HUES64 (cell line): ENCODE results near the gene EYA4.

Experiments used
- H3K27ac ChIP-seq: 2 replicates; pipeline ENCODE4 v1.7.0; 2013; ENCODE audit warnings: low read depth, low read length, inconsistent platforms
- H3K27me3 ChIP-seq: 2 replicates; pipeline ENCODE4 v1.6.1; 2013; ENCODE audit warnings: mild to moderate bottlenecking, low read length; ENCODE audit not compliant: insufficient read depth
- H3K36me3 ChIP-seq: 2 replicates; pipeline ENCODE4 v1.6.1; 2013; ENCODE audit warnings: mild to moderate bottlenecking, low read length; ENCODE audit not compliant: insufficient read depth
- H3K4me1 ChIP-seq: 2 replicates; pipeline ENCODE4 v1.6.1; 2013; ENCODE audit warnings: mild to moderate bottlenecking, low read length, moderate library complexity; ENCODE audit not compliant: insufficient read depth
- H3K4me3 ChIP-seq: 2 replicates; pipeline ENCODE4 v1.5.1; 2013; ENCODE audit warnings: mild to moderate bottlenecking, low read length, moderate library complexity
- H3K9ac ChIP-seq: 2 replicates; pipeline ENCODE4 v1.6.1; 2013; ENCODE audit warnings: mild to moderate bottlenecking, low read depth, low read length
- H3K9me3 ChIP-seq: 2 replicates; pipeline ENCODE4 v1.6.1; 2013; ENCODE audit warnings: low read depth, low read length; ENCODE audit not compliant: insufficient read depth
- WGBS: fragments of 150-250, 120-280 bp; methylation state at CpG from one replicate; pipeline ENCODE4 v1.1.7; 2013; ENCODE audit warnings: missing lambda C conversion rate; 5-methylcytosine and 5-hydroxymethylcytosine counted together

The EYA4 gene

GRCh38 chr6:133528566-133528965, 287.4 kb downstream of the EYA4 start:
- Histone ChIP-seq H3K36me3 (no peaks in the 10 kb centered on the region), H3K4me1 (0 out of 2 replicates have a peak, but pooled peaks cover 3% of the 10 kb centered on the region), H3K27ac (no peak overlapping the region), H3K9ac (no peak overlapping the region), H3K4me3 (no peak overlapping the region), H3K9me3 (no peaks in the 10 kb centered on the region), H3K27me3 (no peaks in the 10 kb centered on the region)
- 99% methylated on average over 2 of the region's 2 CpGs for WGBS

- Histone ChIP-seq H3K4me3 (no peak overlapping the region), H3K36me3 (no peaks in the 10 kb centered on the region), H3K9ac (no peak overlapping the region), H3K9me3 (no peaks in the 10 kb centered on the region), H3K4me1 (no peaks in the 10 kb centered on the region), H3K27me3 (no peaks in the 10 kb centered on the region), H3K27ac (no peak overlapping the region)
- WGBS, result 84% methylated on average over 7 of the region's 7 CpGs
Measured at GRCh38 chr6:133532908-133533307, 291.8 kb downstream of the EYA4 start.

GRCh38 chr6:133539502-133540259, 298.5 kb downstream of the EYA4 start:
- H3K36me3 ChIP-seq, result no peaks in the 10 kb centered on the region
- WGBS, result 91% methylated on average over 3 of the region's 3 CpGs
- no peaks in the 10 kb centered on the region for H3K27me3 ChIP-seq
- H3K9me3 ChIP-seq, result no peaks in the 10 kb centered on the region
- H3K27ac ChIP-seq, result no peak overlapping the region
- H3K9ac ChIP-seq, result no peak overlapping the region
- H3K4me3 ChIP-seq, result no peak overlapping the region
- 0 out of 2 replicates have a peak, but pooled peaks cover 3% of the 10 kb centered on the region for H3K4me1 ChIP-seq

- no peaks in the 10 kb centered on the region for H3K36me3 ChIP-seq
- H3K27ac ChIP-seq, result no peak overlapping the region
- no peaks in the 10 kb centered on the region for H3K27me3 ChIP-seq
- H3K4me3 ChIP-seq, result no peak overlapping the region
- 0 out of 2 replicates have a peak, but pooled peaks cover 3% of the 10 kb centered on the region for H3K4me1 ChIP-seq
- no peak overlapping the region for H3K9ac ChIP-seq
- WGBS, result 100% methylated on average over 2 of the region's 3 CpGs
- no peaks in the 10 kb centered on the region for H3K9me3 ChIP-seq
Measured at GRCh38 chr6:133540361-133540760, 299.2 kb downstream of the EYA4 start.

GRCh38 chr6:133541040-133541439, 299.9 kb downstream of the EYA4 start:
- WGBS, result 97% methylated on average over 2 of the region's 2 CpGs
- no peaks in the 10 kb centered on the region for H3K27me3 ChIP-seq

GRCh38 chr6:133542056-133542821, 301.1 kb downstream of the EYA4 start:
- Histone ChIP-seq H3K9me3 (no peaks in the 10 kb centered on the region), H3K4me3 (no peak overlapping the region), H3K27ac (no peak overlapping the region), H3K27me3 (no peaks in the 10 kb centered on the region), H3K9ac (no peak overlapping the region), H3K36me3 (no peaks in the 10 kb centered on the region), H3K4me1 (0 out of 2 replicates have a peak, but pooled peaks cover 3% of the 10 kb centered on the region)
- WGBS, result 91% methylated on average over 9 of the region's 9 CpGs

More at GRCh38 chr6:133541040-133541439, 299.9 kb downstream of the EYA4 start:
- no peaks in the 10 kb centered on the region for H3K36me3 ChIP-seq
- H3K9ac ChIP-seq, result no peak overlapping the region
- no peak overlapping the region for H3K4me3 ChIP-seq
- H3K9me3 ChIP-seq, result no peaks in the 10 kb centered on the region
- H3K27ac ChIP-seq, result no peak overlapping the region
- H3K4me1 ChIP-seq, result 0 out of 2 replicates have a peak, but pooled peaks cover 3% of the 10 kb centered on the region

GRCh38 chr6:133544419-133544818, 303.3 kb downstream of the EYA4 start:
- no peak overlapping the region for H3K27ac ChIP-seq
- peaks cover 14% of the 10 kb centered on the region for H3K4me1 ChIP-seq
- no peak overlapping the region for H3K9ac ChIP-seq
- H3K4me3 ChIP-seq, result no peak overlapping the region
- H3K27me3 ChIP-seq, result no peaks in the 10 kb centered on the region
- H3K9me3 ChIP-seq, result no peaks in the 10 kb centered on the region
- no peaks in the 10 kb centered on the region for H3K36me3 ChIP-seq
- WGBS, result 93% methylated on average over 5 of the region's 5 CpGs

- H3K27me3 ChIP-seq, result no peaks in the 10 kb centered on the region
- H3K27ac ChIP-seq, result no peak overlapping the region
- no peaks in the 10 kb centered on the region for H3K9me3 ChIP-seq
- peaks cover 21% of the 10 kb centered on the region for H3K4me1 ChIP-seq
- 88% methylated on average over 4 of the region's 4 CpGs for WGBS
- no peak overlapping the region for H3K4me3 ChIP-seq
- no peaks in the 10 kb centered on the region for H3K36me3 ChIP-seq
- no peak overlapping the region for H3K9ac ChIP-seq
Measured at GRCh38 chr6:133546098-133546497, 304.9 kb downstream of the EYA4 start.

GRCh38 chr6:133547136-133547535, 306.0 kb downstream of the EYA4 start:
- Histone ChIP-seq H3K36me3 (no peaks in the 10 kb centered on the region), H3K27ac (no peak overlapping the region), H3K4me1 (peaks cover 26% of the 10 kb centered on the region), H3K27me3 (no peaks in the 10 kb centered on the region), H3K4me3 (no peak overlapping the region), H3K9me3 (no peaks in the 10 kb centered on the region), H3K9ac (no peak overlapping the region)
- WGBS, result 90% methylated on average over 1 of the region's 1 CpG

GRCh38 chr6:133548423-133549159, 307.4 kb downstream of the EYA4 start:
- no peaks in the 10 kb centered on the region for H3K9me3 ChIP-seq
- no peaks in the 10 kb centered on the region for H3K27me3 ChIP-seq
- no peak overlapping the region for H3K9ac ChIP-seq
- no peak overlapping the region for H3K4me3 ChIP-seq
- peaks cover 28% of the 10 kb centered on the region for H3K4me1 ChIP-seq
- 64% methylated on average over 4 of the region's 4 CpGs for WGBS
- H3K36me3 ChIP-seq, result no peaks in the 10 kb centered on the region
- no peak overlapping the region; the same call in 1 of the 2 replicates for H3K27ac ChIP-seq

- no peaks in the 10 kb centered on the region for H3K36me3 ChIP-seq
- H3K27me3 ChIP-seq, result no peaks in the 10 kb centered on the region
- H3K4me3 ChIP-seq, result no peak overlapping the region
- H3K4me1 ChIP-seq, result peaks cover 28% of the 10 kb centered on the region
- H3K9ac ChIP-seq, result no peak overlapping the region
- WGBS, result 58% methylated on average over 4 of the region's 4 CpGs
- H3K9me3 ChIP-seq, result no peaks in the 10 kb centered on the region
- no peak overlapping the region for H3K27ac ChIP-seq
Measured at GRCh38 chr6:133549371-133549801, 308.2 kb downstream of the EYA4 start.
